Loucy (cell line): Measurements from ENCODE around the gene APBA1.

Experiments used
- CTCF ChIP-seq: fragments of 200-600 bp; sonication (generic); conservative IDR thresholded peaks from 2 replicates; pipeline ENCODE4 v1.5.1; 2014; ENCODE audit warnings: mild to moderate bottlenecking, antibody characterized with exemption, low read length
- EZH2phosphoT487 ChIP-seq: fragments of 200-600 bp; IDR thresholded peaks from 2 replicates; pipeline ENCODE4 v1.6.1; 2018; ENCODE audit warnings: antibody characterized with exemption, mild to moderate bottlenecking, moderate library complexity, borderline replicate concordance

GRCh38 chr9:69444021-69444420, 228.2 kb downstream of the APBA1 start:
- no peak for TF ChIP-seq CTCF
- TF ChIP-seq EZH2phosphoT487: no peak
